Activated naive CD8-positive, alpha-beta T cell treated with anti-CD3 and anti-CD28 coated beads, Interleukin-2, amount 50 U/mL, for 24 hours (primary cell): ENCODE data around the gene PON2.

Experiments
- ATAC-seq: fragments of 150-1000 bp; cut with Tn5 transposase; one replicate; pipeline ENCODE4 v1.10.0; 2021
- DNase-seq: peaks from one replicate; pipeline ENCODE4 v3.0.0; 2021
- H3K27ac Mint-ChIP-seq: one replicate; pipeline ENCODE4 v1.8.0; 2021; ENCODE audit warnings: mild to moderate bottlenecking, mixed read lengths
- H3K27me3 Mint-ChIP-seq: one replicate; pipeline ENCODE4 v1.8.0; 2021; ENCODE audit warnings: mixed read lengths
- H3K36me3 Mint-ChIP-seq: one replicate; pipeline ENCODE4 v1.8.0; 2021; ENCODE audit warnings: low read depth, mixed read lengths
- H3K4me1 Mint-ChIP-seq: one replicate; pipeline ENCODE4 v1.8.0; 2021; ENCODE audit warnings: mixed read lengths
- H3K4me3 Mint-ChIP-seq: one replicate; pipeline ENCODE4 v1.8.0; 2021; ENCODE audit warnings: mild to moderate bottlenecking, moderate library complexity, mixed read lengths
- H3K9me3 Mint-ChIP-seq: one replicate; pipeline ENCODE4 v1.8.0; 2021; ENCODE audit warnings: mixed read lengths

Gene PON2

GRCh38 chr7:95430864-95431263, 4.0 kb downstream of the PON2 start:
- Mint-ChIP-seq H3K4me1 (peaks cover 14% of the 10 kb centered on the region), H3K9me3 (no peaks in the 10 kb centered on the region), H3K36me3 (no peaks in the 10 kb centered on the region), H3K4me3 (no peak overlapping the region), H3K27ac (no peak overlapping the region), H3K27me3 (no peaks in the 10 kb centered on the region)
- DNase-seq: no peak
- ATAC-seq: no peak

- ATAC-seq: no peak
- H3K4me3 Mint-ChIP-seq: no peak overlapping the region
- no peaks in the 10 kb centered on the region for H3K36me3 Mint-ChIP-seq
- peaks cover 7% of the 10 kb centered on the region for H3K4me1 Mint-ChIP-seq
- DNase-seq: no peak
- no peaks in the 10 kb centered on the region for H3K27me3 Mint-ChIP-seq
- H3K9me3 Mint-ChIP-seq: no peaks in the 10 kb centered on the region
- no peak overlapping the region for H3K27ac Mint-ChIP-seq
Measured at GRCh38 chr7:95429241-95429990, 5.4 kb downstream of the PON2 start.

GRCh38 chr7:95427914-95428516, 6.8 kb downstream of the PON2 start:
- no peaks in the 10 kb centered on the region for H3K4me1 Mint-ChIP-seq
- H3K27ac Mint-ChIP-seq: no peak overlapping the region

GRCh38 chr7:95427166-95427565, 7.7 kb downstream of the PON2 start:
- ATAC-seq (no peak), DNase-seq (no peak)
- H3K27ac Mint-ChIP-seq: no peak overlapping the region
- H3K36me3 Mint-ChIP-seq: peaks cover 2% of the 10 kb centered on the region
- no peaks in the 10 kb centered on the region for H3K4me1 Mint-ChIP-seq
- H3K4me3 Mint-ChIP-seq: no peak overlapping the region
- no peaks in the 10 kb centered on the region for H3K27me3 Mint-ChIP-seq
- H3K9me3 Mint-ChIP-seq: no peaks in the 10 kb centered on the region

More at GRCh38 chr7:95427914-95428516, 6.8 kb downstream of the PON2 start:
- Mint-ChIP-seq H3K36me3 (peaks cover 2% of the 10 kb centered on the region), H3K9me3 (no peaks in the 10 kb centered on the region), H3K27me3 (no peaks in the 10 kb centered on the region), H3K4me3 (no peak overlapping the region)
- no peak for ATAC-seq
- DNase-seq: no peak

GRCh38 chr7:95425694-95426093, 9.1 kb downstream of the PON2 start:
- Mint-ChIP-seq H3K27me3 (no peaks in the 10 kb centered on the region), H3K36me3 (peaks cover 2% of the 10 kb centered on the region), H3K9me3 (no peaks in the 10 kb centered on the region), H3K27ac (no peak overlapping the region), H3K4me1 (peaks cover 4% of the 10 kb centered on the region), H3K4me3 (no peak overlapping the region)
- ATAC-seq (no peak), DNase-seq (no peak)

GRCh38 chr7:95424716-95425115, 10.1 kb downstream of the PON2 start:
- Mint-ChIP-seq H3K4me1 (peaks cover 4% of the 10 kb centered on the region), H3K9me3 (no peaks in the 10 kb centered on the region), H3K27me3 (no peaks in the 10 kb centered on the region), H3K4me3 (no peak overlapping the region), H3K36me3 (peaks cover 2% of the 10 kb centered on the region), H3K27ac (no peak overlapping the region)
- no peak for DNase-seq
- no peak for ATAC-seq

- H3K27me3 Mint-ChIP-seq: no peaks in the 10 kb centered on the region
- no peak overlapping the region for H3K27ac Mint-ChIP-seq
- peaks cover 4% of the 10 kb centered on the region for H3K4me1 Mint-ChIP-seq
- ATAC-seq (no peak), DNase-seq (no peak)
- peaks cover 5% of the 10 kb centered on the region for H3K36me3 Mint-ChIP-seq
- H3K9me3 Mint-ChIP-seq: no peaks in the 10 kb centered on the region
- H3K4me3 Mint-ChIP-seq: no peak overlapping the region
Measured at GRCh38 chr7:95421847-95422444, 12.9 kb downstream of the PON2 start.

GRCh38 chr7:95421000-95421846, 13.6 kb downstream of the PON2 start:
- ATAC-seq (peak; percentile 82), DNase-seq (no peak)
- no peak overlapping the region for H3K27ac Mint-ChIP-seq
- H3K36me3 Mint-ChIP-seq: peaks cover 5% of the 10 kb centered on the region
- H3K4me3 Mint-ChIP-seq: no peak overlapping the region
- H3K27me3 Mint-ChIP-seq: no peaks in the 10 kb centered on the region
- H3K4me1 Mint-ChIP-seq: peaks cover 4% of the 10 kb centered on the region
- no peaks in the 10 kb centered on the region for H3K9me3 Mint-ChIP-seq

- no peak for DNase-seq
- H3K4me1 Mint-ChIP-seq: peaks cover 12% of the 10 kb centered on the region
- H3K4me3 Mint-ChIP-seq: no peak overlapping the region
- H3K27ac Mint-ChIP-seq: peak overlapping the region; percentile 82
- no peaks in the 10 kb centered on the region for H3K9me3 Mint-ChIP-seq
- H3K36me3 Mint-ChIP-seq: peaks cover 4% of the 10 kb centered on the region
- ATAC-seq: no peak
- no peaks in the 10 kb centered on the region for H3K27me3 Mint-ChIP-seq
Measured at GRCh38 chr7:95412075-95412474, 22.8 kb downstream of the PON2 start.

- no peak overlapping the region for H3K4me3 Mint-ChIP-seq
- no peak for DNase-seq
- ATAC-seq: peak; percentile 50
- H3K36me3 Mint-ChIP-seq: peaks cover 4% of the 10 kb centered on the region
- H3K27me3 Mint-ChIP-seq: no peaks in the 10 kb centered on the region
- H3K4me1 Mint-ChIP-seq: peaks cover 12% of the 10 kb centered on the region
- H3K27ac Mint-ChIP-seq: peak overlapping the region; percentile 82
- no peaks in the 10 kb centered on the region for H3K9me3 Mint-ChIP-seq
Measured at GRCh38 chr7:95411666-95412065, 23.2 kb downstream of the PON2 start.

- Mint-ChIP-seq H3K27me3 (no peaks in the 10 kb centered on the region), H3K27ac (peak overlapping the region; percentile 82), H3K9me3 (no peaks in the 10 kb centered on the region), H3K4me1 (peaks cover 12% of the 10 kb centered on the region), H3K36me3 (peaks cover 3% of the 10 kb centered on the region), H3K4me3 (no peak overlapping the region)
- DNase-seq (no peak), ATAC-seq (peak; percentile 84)
Measured at GRCh38 chr7:95411036-95411435, 23.8 kb downstream of the PON2 start.

- H3K27me3 Mint-ChIP-seq: no peaks in the 10 kb centered on the region
- no peak for ATAC-seq
- H3K4me1 Mint-ChIP-seq: peaks cover 12% of the 10 kb centered on the region
- no peak overlapping the region for H3K27ac Mint-ChIP-seq
- H3K36me3 Mint-ChIP-seq: no peaks in the 10 kb centered on the region
- no peak overlapping the region for H3K4me3 Mint-ChIP-seq
- no peak for DNase-seq
- no peaks in the 10 kb centered on the region for H3K9me3 Mint-ChIP-seq
Measured at GRCh38 chr7:95407751-95408150, 27.1 kb downstream of the PON2 start.

GRCh38 chr7:95405800-95406199, 29.0 kb downstream of the PON2 start:
- Mint-ChIP-seq H3K4me1 (no peaks in the 10 kb centered on the region), H3K27ac (no peak overlapping the region), H3K27me3 (no peaks in the 10 kb centered on the region), H3K9me3 (no peaks in the 10 kb centered on the region), H3K36me3 (no peaks in the 10 kb centered on the region), H3K4me3 (no peak overlapping the region)
- ATAC-seq (no peak), DNase-seq (no peak)

GRCh38 chr7:95405208-95405607, 29.6 kb downstream of the PON2 start:
- H3K27me3 Mint-ChIP-seq: peaks cover 2% of the 10 kb centered on the region
- H3K4me3 Mint-ChIP-seq: no peak overlapping the region
- no peaks in the 10 kb centered on the region for H3K9me3 Mint-ChIP-seq
- H3K36me3 Mint-ChIP-seq: no peaks in the 10 kb centered on the region
- no peak for DNase-seq
- no peak for ATAC-seq
- no peaks in the 10 kb centered on the region for H3K4me1 Mint-ChIP-seq
- H3K27ac Mint-ChIP-seq: no peak overlapping the region
